Muscle layer of duodenum (tissue), 2 donors: ENCODE results near the gene CHD9.

Source experiments
- H3K27ac ChIP-seq: one replicate; pipeline ENCODE4 v1.7.0; 2013; ENCODE audit warnings: mild to moderate bottlenecking, low read length
- H3K27me3 ChIP-seq: one replicate; pipeline ENCODE4 v1.7.0; 2013; ENCODE audit warnings: low read depth, mild to moderate bottlenecking, control low read depth, low read length
- H3K36me3 ChIP-seq, 2 donors: one replicate each; pipeline ENCODE4 v1.7.0; 2013; ENCODE audit warnings: low read length in 2 of 2, control low read depth in 1 of 2, mild to moderate bottlenecking in 1 of 2; ENCODE audit not compliant: insufficient read depth in 2 of 2, control insufficient read depth in 1 of 2
- H3K4me1 ChIP-seq, 2 donors: one replicate each; pipeline ENCODE4 v1.7.0; 2013; ENCODE audit warnings: low read length in 2 of 2, mild to moderate bottlenecking in 2 of 2, control low read depth in 1 of 2, moderate library complexity in 1 of 2; ENCODE audit not compliant: insufficient read depth in 2 of 2, control insufficient read depth in 1 of 2
- H3K4me3 ChIP-seq, 2 donors: one replicate each; pipeline ENCODE4 v1.7.0; 2013; ENCODE audit warnings: low read length in 2 of 2, low read depth in 1 of 2, mild to moderate bottlenecking in 1 of 2
- H3K9me3 ChIP-seq, 2 donors: one replicate each; pipeline ENCODE4 v1.7.0; 2013; ENCODE audit warnings: low read length in 2 of 2, control low read depth in 1 of 2, mild to moderate bottlenecking in 1 of 2; ENCODE audit not compliant: control insufficient read depth in 1 of 2
- donor health status: healthy.

CHD9 gene

GRCh38 chr16:53150769-53151168 lies 96.0 kb downstream of the CHD9 start:
- no peak overlapping the region for H3K27ac ChIP-seq
- H3K4me3 ChIP-seq, result no peak overlapping the region
- H3K27me3 ChIP-seq, result no peaks in the 10 kb centered on the region

GRCh38 chr16:53152329-53152728 lies 97.5 kb downstream of the CHD9 start:
- H3K9me3 ChIP-seq, result peaks cover 0 to 7% of the 10 kb centered on the region in 2 donors
- no peaks in the 10 kb centered on the region for H3K27me3 ChIP-seq
- peaks cover 13 to 14% of the 10 kb centered on the region in 2 donors for H3K36me3 ChIP-seq
- H3K4me3 ChIP-seq, result no peak overlapping the region
- H3K27ac ChIP-seq, result no peak overlapping the region
- H3K4me1 ChIP-seq, result no peaks in the 10 kb centered on the region

More at GRCh38 chr16:53150769-53151168, 96.0 kb downstream of the CHD9 start:
- H3K9me3 ChIP-seq, result peaks cover 0 to 7% of the 10 kb centered on the region in 2 donors
- no peaks in the 10 kb centered on the region for H3K4me1 ChIP-seq
- no peaks in the 10 kb centered on the region for H3K36me3 ChIP-seq

GRCh38 chr16:53153130-53153529 lies 98.3 kb downstream of the CHD9 start:
- Histone ChIP-seq H3K4me3 (no peak overlapping the region), H3K4me1 (no peaks in the 10 kb centered on the region), H3K27me3 (no peaks in the 10 kb centered on the region), H3K36me3 (peaks cover 13 to 15% of the 10 kb centered on the region in 2 donors), H3K9me3 (peaks cover 0 to 7% of the 10 kb centered on the region in 2 donors), H3K27ac (no peak overlapping the region)

- peaks cover 0 to 1% of the 10 kb centered on the region in 2 donors for H3K4me1 ChIP-seq
- no peaks in the 10 kb centered on the region for H3K27me3 ChIP-seq
- peaks cover 0 to 7% of the 10 kb centered on the region in 2 donors for H3K9me3 ChIP-seq
- peaks cover 13 to 15% of the 10 kb centered on the region in 2 donors for H3K36me3 ChIP-seq
- H3K4me3 ChIP-seq, result no peak overlapping the region
- no peak overlapping the region for H3K27ac ChIP-seq
Measured at GRCh38 chr16:53154513-53154912, 99.7 kb downstream of the CHD9 start.

GRCh38 chr16:53156516-53156915 lies 101.7 kb downstream of the CHD9 start:
- Histone ChIP-seq H3K9me3 (no peaks in the 10 kb centered on the region), H3K27me3 (no peaks in the 10 kb centered on the region), H3K27ac (no peak overlapping the region), H3K36me3 (peaks cover 13 to 15% of the 10 kb centered on the region in 2 donors), H3K4me3 (no peak overlapping the region), H3K4me1 (peaks cover 0 to 4% of the 10 kb centered on the region in 2 donors)

GRCh38 chr16:53159781-53160436 lies 105.1 kb downstream of the CHD9 start:
- H3K4me3 ChIP-seq, result no peak overlapping the region
- H3K4me1 ChIP-seq, result peaks cover 0 to 4% of the 10 kb centered on the region in 2 donors
- H3K27ac ChIP-seq, result no peak overlapping the region
- peaks cover 13 to 15% of the 10 kb centered on the region in 2 donors for H3K36me3 ChIP-seq
- H3K9me3 ChIP-seq, result no peaks in the 10 kb centered on the region
- no peaks in the 10 kb centered on the region for H3K27me3 ChIP-seq

GRCh38 chr16:53166099-53166498 lies 111.3 kb downstream of the CHD9 start:
- no peak overlapping the region for H3K27ac ChIP-seq
- H3K4me1 ChIP-seq, result peaks cover 0 to 11% of the 10 kb centered on the region in 2 donors
- H3K36me3 ChIP-seq, result no peaks in the 10 kb centered on the region
- H3K9me3 ChIP-seq, result no peaks in the 10 kb centered on the region
- no peak overlapping the region for H3K4me3 ChIP-seq
- H3K27me3 ChIP-seq, result no peaks in the 10 kb centered on the region

- no peaks in the 10 kb centered on the region for H3K36me3 ChIP-seq
- H3K9me3 ChIP-seq, result no peaks in the 10 kb centered on the region
- H3K27me3 ChIP-seq, result no peaks in the 10 kb centered on the region
- peaks cover 0 to 11% of the 10 kb centered on the region in 2 donors for H3K4me1 ChIP-seq
- no peak overlapping the region for H3K4me3 ChIP-seq
- no peak overlapping the region for H3K27ac ChIP-seq
Measured at GRCh38 chr16:53168744-53169143, 114.0 kb downstream of the CHD9 start.

GRCh38 chr16:53172517-53172916 lies 117.7 kb downstream of the CHD9 start:
- Histone ChIP-seq H3K27me3 (no peaks in the 10 kb centered on the region), H3K27ac (no peak overlapping the region), H3K36me3 (no peaks in the 10 kb centered on the region), H3K4me3 (no peak overlapping the region), H3K4me1 (peaks cover 0 to 7% of the 10 kb centered on the region in 2 donors), H3K9me3 (no peaks in the 10 kb centered on the region)

- no peak overlapping the region for H3K27ac ChIP-seq
- H3K4me1 ChIP-seq, result peaks cover 0 to 7% of the 10 kb centered on the region in 2 donors
- no peaks in the 10 kb centered on the region for H3K9me3 ChIP-seq
- H3K36me3 ChIP-seq, result no peaks in the 10 kb centered on the region
- no peak overlapping the region for H3K4me3 ChIP-seq
- no peaks in the 10 kb centered on the region for H3K27me3 ChIP-seq
Measured at GRCh38 chr16:53175118-53175517, 120.3 kb downstream of the CHD9 start.

GRCh38 chr16:53176434-53176833 lies 121.6 kb downstream of the CHD9 start:
- Histone ChIP-seq H3K27me3 (no peaks in the 10 kb centered on the region), H3K9me3 (no peaks in the 10 kb centered on the region), H3K27ac (no peak overlapping the region), H3K36me3 (no peaks in the 10 kb centered on the region), H3K4me3 (no peak overlapping the region), H3K4me1 (no peaks in the 10 kb centered on the region)

- H3K4me1 ChIP-seq, result peaks cover 0 to 5% of the 10 kb centered on the region in 2 donors
- peaks cover 0 to 6% of the 10 kb centered on the region in 2 donors for H3K9me3 ChIP-seq
- no peak overlapping the region for H3K4me3 ChIP-seq
- H3K27ac ChIP-seq, result no peak overlapping the region
- H3K36me3 ChIP-seq, result peaks cover 4 to 8% of the 10 kb centered on the region in 2 donors
- H3K27me3 ChIP-seq, result no peaks in the 10 kb centered on the region
Measured at GRCh38 chr16:53183442-53183841, 128.7 kb downstream of the CHD9 start.
